SK-N-SH (cell line): ENCODE measurements around the gene EVI5. TPM values are rescaled to one million over a fixed set of nuclear protein-coding genes. Genes with fewer than 3 reads are reported as not detected.

ENCODE experiments used
- CTCF ChIA-PET: fragments of 300-600, 350-600 bp; formaldehyde crosslinking; extraction: SDS; loops from one replicate; lab custom pipeline; 2021; lab: Yijun Ruan, JAX
- POLR2A ChIA-PET: fragments of 350-600 bp; sonication (Branson Sonifier 250); formaldehyde crosslinking; extraction: SDS; loops from one replicate; lab custom pipeline; 2020; ENCODE audit warnings: antibody characterized with exemption, inconsistent platforms; lab: Yijun Ruan, JAX
- DNase-seq: peaks from one replicate; pipeline ENCODE4 v3.0.0; 2012
- H2AFZ ChIP-seq: fragments of 200-600 bp; sonication (generic); 2 replicates; pipeline ENCODE4 v1.8.1; 2016; ENCODE audit warnings: antibody characterized with exemption, mild to moderate bottlenecking, low read depth
- H3F3A ChIP-seq: fragments of 200-600 bp; sonication (generic); replicated peaks from 2 replicates; pipeline ENCODE3; 2016; ENCODE audit warnings: antibody characterized with exemption, mild to moderate bottlenecking; ENCODE audit not compliant: insufficient read depth
- H3K27ac ChIP-seq, 2 experiments: fragments of 200-500 bp in 1 of 2; fragments of 200-600 bp in 1 of 2; sonication (Bioruptor generic) in 1 of 2; sonication (generic), shearing (Covaris generic) in 1 of 2; 2 replicates each; pipeline versions ENCODE4 v1.5.1 to v1.6.1; 2014 to 2016; ENCODE audit warnings: low read depth in 2 of 2, inconsistent platforms in 1 of 2, low read length in 1 of 2, mild to moderate bottlenecking in 1 of 2, mixed read lengths in 1 of 2
- H3K27me3 ChIP-seq: fragments of 200-600 bp; sonication (generic), shearing (Covaris generic); 2 replicates; pipeline ENCODE4 v1.6.1; 2016; ENCODE audit warnings: mixed run types; ENCODE audit not compliant: insufficient read depth
- H3K36me3 ChIP-seq, 2 experiments: fragments of 200-500 bp in 1 of 2; fragments of 200-600 bp in 1 of 2; sonication (Bioruptor generic) in 1 of 2; sonication (generic) in 1 of 2; replicated peaks in 1 of 2; 2 replicates each; pipeline versions ENCODE3 to v1.5.1; 2014 to 2016; ENCODE audit warnings: low read length in 1 of 2, mild to moderate bottlenecking in 1 of 2; ENCODE audit not compliant: insufficient read depth in 2 of 2, control insufficient read depth in 1 of 2
- H3K4me1 ChIP-seq, 2 experiments: fragments of 200-500 bp in 1 of 2; fragments of 200-600 bp in 1 of 2; sonication (Bioruptor generic) in 1 of 2; sonication (generic), shearing (Covaris generic) in 1 of 2; 2 replicates each; pipeline versions ENCODE4 v1.5.1 to v1.6.1; 2014 to 2016; ENCODE audit warnings: low read depth in 1 of 2, low read length in 1 of 2, mixed run types in 1 of 2; ENCODE audit not compliant: insufficient read depth in 2 of 2, control insufficient read depth in 1 of 2
- H3K4me2 ChIP-seq: fragments of 200-600 bp; sonication (generic), shearing (Covaris generic); 2 replicates; pipeline ENCODE4 v1.6.1; 2017; ENCODE audit warnings: mixed run types
- H3K4me3 ChIP-seq, 2 experiments: fragments of 200-500 bp in 1 of 2; fragments of 200-600 bp in 1 of 2; sonication (Bioruptor generic) in 1 of 2; sonication (generic), shearing (Covaris generic) in 1 of 2; 2 replicates each; pipeline versions ENCODE4 v1.5.1 to v1.8.1; 2014 to 2016; ENCODE audit warnings: low read depth in 2 of 2, inconsistent platforms in 1 of 2, low read length in 1 of 2, mild to moderate bottlenecking in 1 of 2, mixed read lengths in 1 of 2, moderate library complexity in 1 of 2
- H3K79me2 ChIP-seq: fragments of 200-600 bp; sonication (generic); 2 replicates; pipeline ENCODE4 v1.8.1; 2017; ENCODE audit warnings: mild to moderate bottlenecking; ENCODE audit not compliant: insufficient read depth
- H3K9ac ChIP-seq: fragments of 200-600 bp; sonication (generic); 2 replicates; pipeline ENCODE4 v1.6.1; 2017; ENCODE audit warnings: mixed run types
- H3K9me2 ChIP-seq: fragments of 200-600 bp; sonication (generic); 2 replicates; pipeline ENCODE4 v1.6.1; 2017; ENCODE audit warnings: mixed run types
- H3K9me3 ChIP-seq: fragments of 200-600 bp; sonication (generic); 2 replicates; pipeline ENCODE4 v1.6.1; 2017; ENCODE audit warnings: mixed run types, mild to moderate bottlenecking, moderate library complexity
- H4K20me1 ChIP-seq: fragments of 200-600 bp; sonication (generic); 2 replicates; pipeline ENCODE4 v1.6.1; 2017; ENCODE audit warnings: mild to moderate bottlenecking, mixed run types; ENCODE audit not compliant: insufficient read depth
- ELF1 ChIP-seq: IDR thresholded peaks from 2 replicates; pipeline ENCODE4 v1.4.0; 2012
- FOSL2 ChIP-seq: IDR thresholded peaks from 2 replicates; pipeline ENCODE4 v1.4.0; 2012; ENCODE audit warnings: low read depth, mild to moderate bottlenecking, moderate library complexity, borderline replicate concordance
- GATA2 ChIP-seq: sonication (generic); formaldehyde crosslinking; IDR thresholded peaks from 2 replicates; pipeline ENCODE4 v1.5.0; 2020; ENCODE audit warnings: mild to moderate bottlenecking, missing genetic modification reagents
- IRF3 ChIP-seq: fragments of 150-350 bp; IDR thresholded peaks from 2 replicates; pipeline ENCODE4 v1.6.1; 2016; ENCODE audit warnings: mild to moderate bottlenecking, low read depth, low read length
- NRF1 ChIP-seq: IDR thresholded peaks from 2 replicates; pipeline ENCODE4 v1.6.1; 2012; ENCODE audit warnings: low read depth, mild to moderate bottlenecking, low read length
- RAD21 ChIP-seq: IDR thresholded peaks from 2 replicates; pipeline ENCODE4 v1.6.1; 2012; ENCODE audit warnings: mild to moderate bottlenecking, low read length
- RCOR1 ChIP-seq: fragments of 150-350 bp; IDR thresholded peaks from 2 replicates; pipeline ENCODE4 v1.6.1; 2017; ENCODE audit warnings: antibody characterized with exemption, low read length
- RXRA ChIP-seq: IDR thresholded peaks from 2 replicates; pipeline ENCODE4 v1.4.0; 2012; ENCODE audit warnings: low read depth, mild to moderate bottlenecking, borderline replicate concordance
- TAF1 ChIP-seq: IDR thresholded peaks from 2 replicates; pipeline ENCODE4 v1.6.1; 2012; ENCODE audit warnings: low read depth, mild to moderate bottlenecking, low read length, moderate library complexity, borderline replicate concordance
- TEAD4 ChIP-seq: IDR thresholded peaks from 2 replicates; pipeline ENCODE4 v1.4.0; 2012; ENCODE audit warnings: mild to moderate bottlenecking, borderline replicate concordance; ENCODE audit not compliant: insufficient read depth
- USF1 ChIP-seq: IDR thresholded peaks from 2 replicates; pipeline ENCODE4 v1.4.0; 2012; ENCODE audit warnings: low read depth, borderline replicate concordance
- YY1 ChIP-seq: IDR thresholded peaks from 2 replicates; pipeline ENCODE4 v1.4.0; 2012; ENCODE audit warnings: low read depth, mild to moderate bottlenecking
- WGBS: methylation state at CpG from one replicate; pipeline ENCODE4 v1.1.6; 2017; ENCODE audit warnings: low lambda C conversion rate; 5-methylcytosine and 5-hydroxymethylcytosine counted together
- polyA plus RNA-seq, 3 experiments: library from polyadenylated mRNA; depleted of rRNA; stranded (reverse); fragments of >200 nt; gene quantifications; 2 replicates each; pipeline ENCODE4 v1.2.3, GENCODE V29; 2012
- TF ChIP-seq, protein P1 (sequence below): IDR thresholded peaks from 2 replicates; pipeline ENCODE4; 2012

The EVI5 gene
- polyA plus RNA-seq, 1 of the 3 experiments (the other 2 are of a cell fraction): 5.7 TPM

DNA sequence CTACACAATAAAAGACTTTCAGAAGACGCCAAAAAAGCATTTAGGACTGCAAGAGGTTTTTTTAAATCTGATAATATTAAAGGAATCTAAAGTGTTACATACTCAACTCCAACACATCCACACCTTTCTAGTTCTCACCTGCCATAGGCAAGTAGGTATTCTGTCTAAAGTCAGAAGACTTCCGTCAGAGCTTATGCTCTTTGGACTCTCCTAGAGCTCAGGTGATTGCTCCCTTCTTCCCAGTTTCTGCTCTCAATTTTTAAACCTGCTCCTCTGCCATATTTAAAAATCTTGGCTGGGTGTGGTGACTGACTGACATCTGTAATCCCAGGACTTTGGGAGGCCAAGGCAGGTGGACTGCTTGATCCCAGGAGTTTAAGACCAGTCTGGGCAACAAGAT is 16.6 kb downstream of the EVI5 start (continued):
- no peak for TF ChIP-seq NRF1
- TF ChIP-seq USF1: no peak
- TF ChIP-seq TAF1: no peak

DNA sequence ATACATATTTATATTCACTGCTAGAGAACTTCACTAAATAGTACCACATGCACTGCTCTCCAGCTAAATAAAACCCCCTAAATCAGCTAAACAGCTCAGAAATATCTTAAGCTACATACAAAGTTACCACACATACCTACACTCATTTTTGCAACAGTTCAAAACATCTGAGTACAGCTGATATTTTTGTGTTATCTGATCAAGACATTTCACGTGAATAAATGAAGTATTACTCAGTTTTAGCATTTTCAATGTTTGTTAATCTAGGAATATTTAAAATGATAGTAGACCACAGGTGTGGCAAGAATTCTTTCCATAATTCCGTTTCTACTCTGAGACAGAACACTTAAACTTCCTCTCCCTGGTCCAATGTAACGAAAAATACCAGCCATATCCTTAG is 20.8 kb downstream of the EVI5 start:
- H3K27me3 ChIP-seq: no peaks in the 10 kb centered on the region
- H3K4me3 ChIP-seq: no peak overlapping the region
- CTCF ChIA-PET: interaction anchor here (0.8 kb wide), 1 partner anchor 487 kb away, joined by 3 read pairs; no protein-coding TSS in a partner anchor
- no peak for TF ChIP-seq USF1
- TF ChIP-seq YY1: no peak
- TF ChIP-seq RCOR1: no peak
- TF ChIP-seq GATA2 (CRISPR knock-in tag): no peak
- TF ChIP-seq IRF3: no peak
- TF ChIP-seq, protein P1, sequence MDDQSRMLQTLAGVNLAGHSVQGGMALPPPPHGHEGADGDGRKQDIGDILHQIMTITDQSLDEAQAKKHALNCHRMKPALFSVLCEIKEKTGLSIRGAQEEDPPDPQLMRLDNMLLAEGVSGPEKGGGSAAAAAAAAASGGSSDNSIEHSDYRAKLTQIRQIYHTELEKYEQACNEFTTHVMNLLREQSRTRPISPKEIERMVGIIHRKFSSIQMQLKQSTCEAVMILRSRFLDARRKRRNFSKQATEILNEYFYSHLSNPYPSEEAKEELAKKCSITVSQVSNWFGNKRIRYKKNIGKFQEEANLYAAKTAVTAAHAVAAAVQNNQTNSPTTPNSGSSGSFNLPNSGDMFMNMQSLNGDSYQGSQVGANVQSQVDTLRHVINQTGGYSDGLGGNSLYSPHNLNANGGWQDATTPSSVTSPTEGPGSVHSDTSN: no peak
- TF ChIP-seq TEAD4: no peak
- TF ChIP-seq RAD21: no peak
- no peak for TF ChIP-seq ELF1
- no peak for TF ChIP-seq RXRA
- TF ChIP-seq FOSL2: no peak
- TF ChIP-seq, all 33 proteins: peak for 0
- Histone ChIP-seq H3K79me2 (peaks cover 70% of the 10 kb centered on the region), H3F3A (peaks cover 8% of the 10 kb centered on the region), H3K9me2 (0 out of 2 replicates have a peak, but pooled peaks cover 3% of the 10 kb centered on the region), H3K4me2 (no peak overlapping the region), H2AFZ (no peak overlapping the region), H4K20me1 (0 out of 2 replicates have a peak, but pooled peaks cover 8% of the 10 kb centered on the region), H3K9me3 (no peaks in the 10 kb centered on the region), H3K36me3 (no peaks in the 10 kb centered on the region), H3K9ac (no peak overlapping the region), H3K27ac (no peak overlapping the region), H3K4me1 (no peaks in the 10 kb centered on the region)
- DNase-seq: no peak
- 92% methylated on average over 3 of the region's 3 CpGs for WGBS
- POLR2A ChIA-PET: interaction anchor here (0.6 kb wide), 1 partner anchor 1359 kb away, joined by 3 read pairs; no protein-coding TSS in a partner anchor
